Esophagus (tissue), 2 donors: ENCODE results near the gene TAF3. TPM values are rescaled to one million over a fixed set of nuclear protein-coding genes. Genes with fewer than 3 reads are reported as not detected.

Experiments
- H3K27ac ChIP-seq, 2 donors: one replicate each; pipeline ENCODE4 v1.5.1; 2013; ENCODE audit warnings: low read depth in 2 of 2, mild to moderate bottlenecking in 2 of 2, inconsistent platforms in 1 of 2, low read length in 1 of 2, moderate library complexity in 1 of 2
- H3K27me3 ChIP-seq, 2 donors: one replicate each; pipeline ENCODE4 v1.6.1; 2013; ENCODE audit warnings: low read length in 2 of 2, control low read depth in 1 of 2, mild to moderate bottlenecking in 1 of 2; ENCODE audit not compliant: insufficient read depth in 2 of 2, control insufficient read depth in 1 of 2
- H3K36me3 ChIP-seq, 2 donors: one replicate each; pipeline ENCODE4 v1.6.1; 2013; ENCODE audit warnings: low read length in 1 of 2; ENCODE audit not compliant: control insufficient read depth in 2 of 2, insufficient read depth in 2 of 2
- H3K4me1 ChIP-seq, 2 donors: one replicate each; pipeline ENCODE4 v1.6.1; 2013; ENCODE audit warnings: low read length in 1 of 2; ENCODE audit not compliant: control insufficient read depth in 2 of 2, insufficient read depth in 2 of 2
- H3K4me3 ChIP-seq, 2 donors: one replicate each; pipeline ENCODE4 v1.5.1; 2013; ENCODE audit warnings: low read length in 2 of 2, mild to moderate bottlenecking in 2 of 2, low read depth in 1 of 2, moderate library complexity in 1 of 2
- H3K9me3 ChIP-seq, 2 donors: one replicate each; pipeline ENCODE4 v1.6.1; 2013; ENCODE audit warnings: mild to moderate bottlenecking in 2 of 2, low read depth in 1 of 2, low read length in 1 of 2, moderate library complexity in 1 of 2; ENCODE audit not compliant: control insufficient read depth in 2 of 2, insufficient read depth in 1 of 2
- WGBS, 2 donors: extraction: QIAGEN DNeasy Blood & Tissue Kit; methylation state at CpG; one replicate each; pipeline ENCODE4 v1.1.7; 2013; 5-methylcytosine and 5-hydroxymethylcytosine counted together
- polyA plus RNA-seq, 2 donors: library from polyadenylated mRNA; stranded (reverse); fragments of 200-250 nt; gene quantifications; one replicate each; pipeline ENCODE4 v1.2.3, GENCODE V29; 2013
- donor health status: healthy with polysubstance abuse.
- donor health status: Bipolar disorder and iron deficiency.

The TAF3 gene
- polyA plus RNA-seq, 2 donors, result 1.6 to 1.9 TPM

GRCh38 chr10:7988989-7989388 lies 170.7 kb downstream of the TAF3 start:
- Histone ChIP-seq H3K27me3 (no peaks in the 10 kb centered on the region), H3K27ac (no peak overlapping the region), H3K9me3 (no peaks in the 10 kb centered on the region), H3K4me1 (no peaks in the 10 kb centered on the region), H3K4me3 (no peak overlapping the region), H3K36me3 (peaks cover 0 to 3% of the 10 kb centered on the region in 2 donors)
- 98 to 100% methylated on average over 2 of the region's 2 CpGs for WGBS, 2 donors

DNA sequence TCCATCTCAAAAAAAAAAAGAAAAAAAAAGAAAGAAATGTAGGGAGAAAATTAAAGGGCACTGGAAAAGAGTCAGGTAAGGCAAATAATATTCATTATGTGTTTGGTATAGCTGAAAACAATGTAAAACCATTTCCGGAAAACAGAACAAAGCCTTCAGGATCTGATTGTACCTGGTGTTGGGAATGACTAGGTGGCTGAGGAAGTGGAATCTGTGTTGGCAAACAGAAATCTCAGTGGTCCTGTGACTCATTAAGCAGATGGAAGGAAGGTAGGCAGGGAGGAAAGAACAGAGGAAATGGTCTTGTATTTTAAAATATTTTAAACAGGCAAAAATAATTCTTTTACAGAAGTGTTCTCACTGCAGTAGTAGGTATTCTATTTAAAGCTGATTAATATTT lies 180.5 kb downstream of the TAF3 start:
- Histone ChIP-seq H3K36me3 (no peaks in the 10 kb centered on the region), H3K4me1 (no peaks in the 10 kb centered on the region), H3K9me3 (peaks cover 1 to 2% of the 10 kb centered on the region in 2 donors), H3K27me3 (no peaks in the 10 kb centered on the region), H3K27ac (no peak overlapping the region), H3K4me3 (no peak overlapping the region)
- WGBS, 2 donors, result 92 to 100% methylated on average over 1 of the region's 1 CpG

- Histone ChIP-seq H3K4me3 (no peak overlapping the region), H3K36me3 (peaks cover 3 to 4% of the 10 kb centered on the region in 2 donors), H3K27ac (no peak overlapping the region), H3K9me3 (peaks cover 1 to 2% of the 10 kb centered on the region in 2 donors), H3K27me3 (no peaks in the 10 kb centered on the region), H3K4me1 (no peaks in the 10 kb centered on the region)
- WGBS, 2 donors, result 66 to 96% methylated on average over 2 of the region's 2 CpGs
Measured at GRCh38 chr10:8004469-8005000, 186.2 kb downstream of the TAF3 start.

DNA sequence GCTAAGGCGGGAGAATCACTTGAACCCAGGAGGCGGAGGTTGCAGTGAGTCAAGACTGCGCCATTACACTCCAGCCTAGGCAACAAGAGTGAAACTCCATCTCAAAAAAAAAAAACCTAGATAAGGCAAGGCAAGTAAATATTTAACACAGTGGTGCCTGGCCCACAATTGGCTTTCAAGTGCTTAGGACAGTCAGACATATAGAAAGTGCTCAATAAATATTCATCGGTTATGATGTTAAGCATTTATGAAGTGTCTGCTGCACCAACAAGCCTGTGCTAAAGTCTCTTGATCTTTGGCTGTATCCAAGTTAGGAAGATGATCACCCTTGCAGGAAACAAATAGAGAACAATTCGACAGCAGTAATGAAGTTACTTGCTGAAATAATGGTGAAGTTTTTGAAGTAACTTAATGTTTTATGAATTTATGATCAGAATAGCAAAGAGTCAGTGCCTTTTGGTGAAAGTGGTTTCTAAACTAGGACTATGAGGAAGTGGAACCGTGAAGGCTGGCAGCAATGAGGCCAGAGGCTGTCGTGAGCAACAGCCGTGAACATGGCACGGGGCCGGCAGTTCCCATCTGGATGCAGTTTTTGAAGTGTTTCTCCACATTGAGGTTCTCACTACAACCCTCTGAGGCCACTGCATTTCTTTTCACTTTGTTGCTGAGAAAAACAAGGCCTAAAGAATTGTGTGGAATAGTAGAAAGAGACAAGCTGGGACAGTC lies 188.1 kb downstream of the TAF3 start:
- Histone ChIP-seq H3K36me3 (peaks cover 3 to 6% of the 10 kb centered on the region in 2 donors), H3K27ac (no peak overlapping the region), H3K4me3 (no peak overlapping the region), H3K9me3 (peaks cover 0 to 1% of the 10 kb centered on the region in 2 donors), H3K27me3 (no peaks in the 10 kb centered on the region), H3K4me1 (no peaks in the 10 kb centered on the region)
- WGBS, 2 donors, result 89 to 94% methylated on average over 10 of the region's 10 CpGs

- Histone ChIP-seq H3K36me3 (peaks cover 3 to 6% of the 10 kb centered on the region in 2 donors), H3K27me3 (no peaks in the 10 kb centered on the region), H3K9me3 (no peaks in the 10 kb centered on the region), H3K4me1 (no peaks in the 10 kb centered on the region), H3K4me3 (no peak overlapping the region), H3K27ac (no peak overlapping the region)
- 96 to 98% methylated on average over 38 of the region's 38 CpGs for WGBS, 2 donors
Measured at GRCh38 chr10:8009031-8009430, 190.7 kb downstream of the TAF3 start.

DNA sequence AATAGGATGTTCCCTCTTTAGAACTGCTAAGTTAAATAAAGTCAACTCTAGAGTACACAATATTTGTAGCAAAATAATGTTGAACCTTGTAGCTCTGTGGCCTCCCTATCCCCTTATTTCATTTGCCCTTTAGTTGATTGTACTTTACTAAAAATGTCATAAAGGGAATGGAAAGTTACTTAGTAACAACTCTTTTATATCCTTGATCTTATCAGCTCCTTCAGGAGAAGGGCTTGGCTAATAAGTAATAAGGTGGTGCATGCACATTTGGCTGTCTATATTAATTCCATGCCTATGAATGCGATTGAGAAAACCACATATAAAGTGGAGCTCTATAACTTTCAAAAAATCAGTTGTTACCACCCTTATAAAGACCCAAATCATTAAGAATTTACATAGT lies 194.7 kb downstream of the TAF3 start:
- Histone ChIP-seq H3K36me3 (peaks cover 3 to 8% of the 10 kb centered on the region in 2 donors), H3K27ac (no peak overlapping the region)
- WGBS, 2 donors, result 79 to 95% methylated on average over 1 of the region's 1 CpG

GRCh38 chr10:8013619-8014018 lies 195.3 kb downstream of the TAF3 start:
- peaks cover 3 to 8% of the 10 kb centered on the region in 2 donors for H3K36me3 ChIP-seq

More for the DNA sequence above, 194.7 kb downstream of the TAF3 start:
- Histone ChIP-seq H3K4me3 (no peak overlapping the region), H3K9me3 (no peaks in the 10 kb centered on the region), H3K27me3 (no peaks in the 10 kb centered on the region), H3K4me1 (no peaks in the 10 kb centered on the region)

GRCh38 chr10:8014649-8015048 lies 196.3 kb downstream of the TAF3 start:
- H3K9me3 ChIP-seq, result no peaks in the 10 kb centered on the region
- H3K27ac ChIP-seq, result no peak overlapping the region
- 96 to 98% methylated on average over 16 of the region's 16 CpGs for WGBS, 2 donors
- H3K36me3 ChIP-seq, result peaks cover 0 to 6% of the 10 kb centered on the region in 2 donors
- no peaks in the 10 kb centered on the region for H3K27me3 ChIP-seq
- no peak overlapping the region for H3K4me3 ChIP-seq
- H3K4me1 ChIP-seq, result no peaks in the 10 kb centered on the region

More at GRCh38 chr10:8013619-8014018, 195.3 kb downstream of the TAF3 start:
- H3K27me3 ChIP-seq, result no peaks in the 10 kb centered on the region
- H3K27ac ChIP-seq, result no peak overlapping the region
- no peaks in the 10 kb centered on the region for H3K4me1 ChIP-seq
- H3K4me3 ChIP-seq, result no peak overlapping the region
- WGBS, 2 donors, result 92 to 98% methylated on average over 10 of the region's 10 CpGs
- no peaks in the 10 kb centered on the region for H3K9me3 ChIP-seq

DNA sequence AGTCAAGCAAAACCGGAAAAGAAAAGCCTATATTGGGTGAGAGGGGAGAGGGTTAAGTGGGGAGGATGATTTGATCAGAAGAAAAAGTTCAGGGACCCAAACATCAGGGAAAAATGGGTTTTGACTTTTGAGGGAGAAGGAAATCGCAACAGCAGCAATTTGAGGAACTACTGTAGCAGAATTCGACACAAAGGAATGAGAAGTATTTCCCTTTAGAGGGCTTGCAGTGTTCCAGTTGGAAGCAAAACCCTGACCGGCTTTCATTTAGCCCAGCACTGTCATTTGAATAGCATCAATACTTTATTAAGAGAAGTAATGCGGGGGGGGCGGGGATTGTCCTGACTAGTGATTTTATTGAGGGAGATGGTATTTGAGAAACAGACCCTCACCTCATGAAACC lies 199.0 kb downstream of the TAF3 start:
- no peaks in the 10 kb centered on the region for H3K27me3 ChIP-seq
- no peaks in the 10 kb centered on the region for H3K9me3 ChIP-seq
- no peak overlapping the region for H3K27ac ChIP-seq
- no peaks in the 10 kb centered on the region for H3K4me1 ChIP-seq
- WGBS, 2 donors, result 75 to 80% methylated on average over 6 of the region's 6 CpGs
- no peak overlapping the region for H3K4me3 ChIP-seq
- peaks cover 0 to 4% of the 10 kb centered on the region in 2 donors for H3K36me3 ChIP-seq

GRCh38 chr10:8023321-8023720 lies 205.0 kb downstream of the TAF3 start:
- Histone ChIP-seq H3K4me1 (no peaks in the 10 kb centered on the region), H3K9me3 (no peaks in the 10 kb centered on the region), H3K4me3 (no peak overlapping the region), H3K27me3 (no peaks in the 10 kb centered on the region), H3K27ac (no peak overlapping the region), H3K36me3 (no peaks in the 10 kb centered on the region)
- 81 to 91% methylated on average over 4 of the region's 4 CpGs for WGBS, 2 donors
